ENCODE measurements around the gene ERBB3. TPM values are rescaled to one million over a fixed set of nuclear protein-coding genes. Genes with fewer than 3 reads are reported as not detected.

ERBB3 gene
- total RNA-seq (100 to 1,000 TPM in 1 of 6 donors, 10 to 100 TPM in 5; 29.5 to 106 (median 50.7) TPM), polyA plus RNA-seq (10 to 100 TPM; 35.1 to 50.1 TPM)

DNA sequence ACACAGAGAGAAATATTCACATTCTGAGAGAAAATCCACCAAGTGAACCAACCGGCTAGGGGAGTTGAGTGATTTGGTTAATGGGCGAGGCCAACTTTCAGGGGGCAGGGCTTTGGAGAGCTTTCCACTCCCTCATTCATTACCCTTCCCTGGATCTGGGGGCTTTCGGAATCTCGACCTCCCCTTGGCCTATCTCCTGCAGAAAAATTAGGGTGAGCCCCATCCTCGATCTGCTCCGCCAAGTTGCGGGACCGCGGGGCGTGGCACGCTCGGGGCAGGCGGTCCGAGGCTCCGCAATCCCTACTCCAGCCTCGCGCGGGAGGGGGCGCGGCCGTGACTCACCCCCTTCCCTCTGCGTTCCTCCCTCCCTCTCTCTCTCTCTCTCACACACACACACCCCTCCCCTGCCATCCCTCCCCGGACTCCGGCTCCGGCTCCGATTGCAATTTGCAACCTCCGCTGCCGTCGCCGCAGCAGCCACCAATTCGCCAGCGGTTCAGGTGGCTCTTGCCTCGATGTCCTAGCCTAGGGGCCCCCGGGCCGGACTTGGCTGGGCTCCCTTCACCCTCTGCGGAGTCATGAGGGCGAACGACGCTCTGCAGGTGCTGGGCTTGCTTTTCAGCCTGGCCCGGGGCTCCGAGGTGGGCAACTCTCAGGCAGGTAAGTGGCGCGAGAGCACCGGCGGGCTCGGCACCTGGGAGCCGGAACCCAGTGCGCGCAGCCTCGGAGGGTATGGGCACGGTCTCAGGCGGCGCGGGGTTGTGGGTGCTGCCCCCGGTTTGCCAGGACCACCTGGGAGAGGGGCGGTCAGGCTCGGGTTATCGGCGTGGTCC is at the start of gene ERBB3:
Gene ERBB3 (plus strand): TSS at position 443 of the 833 bp plus-strand sequence. CDS start 136 bp downstream, at position 579.
- H3K27ac ChIP-seq = peak within 1 kb of the TSS; percentile 94 to 97 (median 96)
- H3K4me3 ChIP-seq = peak within 1 kb of the TSS; percentile 43 to 91 (median 76)
- no peaks in the 10 kb centered on the region for H3K9me3 ChIP-seq
- intact Hi-C loops (cut with DNase I) = loop anchor here in 1 of 3 donors (5.0 kb wide), 1 partner anchor 37 kb away; the partner anchor contains the start of genes RPL41 and ZC3H10
- no peak for TF ChIP-seq CTCF (IDR thresholded peaks at IDR 0.05)
- no peaks in the 10 kb centered on the region for H3K27me3 ChIP-seq
- ATAC-seq (peak; percentile 78 to 90 (median 86)), DNase-seq (peak; percentile 88 to 92 (median 90)), FAIRE-seq (no peak)
- peaks cover 5 to 15% (median 14%) of the 10 kb centered on the region in 3 donors for H3K4me1 ChIP-seq
- WGBS, 2 donors = 1% methylated on average over 58 to 59 of the region's 59 CpGs
- peaks cover 0 to 3% (median 0%) of the 10 kb centered on the region in 3 donors for H3K36me3 ChIP-seq

DNA sequence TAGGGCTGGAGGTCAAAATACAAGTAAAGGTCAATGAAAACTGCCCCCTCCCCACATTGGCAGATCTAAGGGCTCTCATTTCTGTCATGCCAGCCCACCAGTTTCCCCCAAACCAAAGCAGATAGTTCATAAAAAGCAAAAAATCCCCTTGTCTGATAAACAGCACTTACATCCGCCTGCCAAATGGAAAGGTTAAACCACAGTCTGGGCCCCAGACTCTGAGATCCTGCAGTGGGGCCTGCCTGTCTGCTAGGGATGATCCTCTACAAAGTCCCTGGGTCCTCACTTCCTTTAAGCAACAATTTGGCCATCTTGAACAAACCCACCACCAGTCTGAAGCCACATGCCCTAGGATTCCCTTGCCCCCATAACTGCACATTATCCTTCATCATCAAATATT is 48.0 kb upstream of the ERBB3 start:
- ATAC-seq (no peak), DNase-seq (no peak), FAIRE-seq (no peak)
- no peak for TF ChIP-seq CTCF (IDR thresholded peaks at IDR 0.05)
- 87 to 94% methylated on average over 1 of the region's 1 CpG for WGBS, 2 donors
- peaks cover 0 to 7% (median 3%) of the 10 kb centered on the region in 3 donors for H3K36me3 ChIP-seq
- H3K27ac ChIP-seq = no peak overlapping the region
- intact Hi-C loops (cut with DNase I) = loop anchor here in 1 of 3 donors (10.0 kb wide), 1 partner anchor 297 kb away; no protein-coding TSS in a partner anchor
- no peaks in the 10 kb centered on the region for H3K27me3 ChIP-seq
- peaks cover 0 to 8% (median 5%) of the 10 kb centered on the region in 3 donors for H3K4me1 ChIP-seq
- no peaks in the 10 kb centered on the region for H3K9me3 ChIP-seq
- H3K4me3 ChIP-seq = no peak overlapping the region

- Histone ChIP-seq H3K27me3 (no peaks in the 10 kb centered on the region), H3K9me3 (no peaks in the 10 kb centered on the region), H3K4me1 (no peaks in the 10 kb centered on the region), H3K36me3 (peaks cover 0 to 7% (median 3%) of the 10 kb centered on the region in 3 donors), H3K27ac (no peak overlapping the region), H3K4me3 (no peak overlapping the region)
- ATAC-seq (no peak), FAIRE-seq (no peak), DNase-seq (no peak)
- 83 to 87% methylated on average over 21 of the region's 21 CpGs for WGBS, 2 donors
- intact Hi-C loops (cut with DNase I) = loop anchor here in 1 of 3 donors (5.0 to 10.0 kb wide), 2 partner anchors 37 to 300 kb away; partner anchors contain the start of gene SUOX
- TF ChIP-seq CTCF (IDR thresholded peaks at IDR 0.05) = no peak
Observed at GRCh38 chr12:56034586-56035332, 45.2 kb upstream of the ERBB3 start.

DNA sequence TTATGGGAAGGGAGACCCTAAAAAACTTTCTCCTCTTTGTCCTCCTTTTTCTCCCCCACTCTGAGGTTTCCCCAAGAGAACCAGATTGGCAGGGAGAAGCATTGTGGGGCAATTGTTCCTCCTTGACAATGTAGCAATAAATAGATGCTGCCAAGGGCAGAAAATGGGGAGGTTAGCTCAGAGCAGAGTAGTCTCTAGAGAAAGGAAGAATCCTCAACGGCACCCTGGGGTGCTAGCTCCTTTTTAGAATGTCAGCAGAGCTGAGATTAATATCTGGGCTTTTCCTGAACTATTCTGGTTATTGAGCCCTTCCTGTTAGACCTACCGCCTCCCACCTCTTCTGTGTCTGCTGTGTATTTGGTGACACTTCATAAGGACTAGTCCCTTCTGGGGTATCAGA is 42.8 kb upstream of the ERBB3 start:
- TF ChIP-seq CTCF (IDR thresholded peaks at IDR 0.05) = no peak
- H3K4me3 ChIP-seq = no peak overlapping the region
- intact Hi-C loops (cut with DNase I) = loop anchor here in 1 of 3 donors (5.0 to 10.0 kb wide), 2 partner anchors 40 to 302 kb away; partner anchors contain the start of gene SUOX
- peaks cover 2 to 5% (median 5%) of the 10 kb centered on the region in 3 donors for H3K4me1 ChIP-seq
- no peak for FAIRE-seq
- H3K9me3 ChIP-seq = no peaks in the 10 kb centered on the region
- no peak for DNase-seq
- no peaks in the 10 kb centered on the region for H3K27me3 ChIP-seq
- WGBS, 2 donors = 62 to 70% methylated on average over 2 of the region's 2 CpGs
- H3K36me3 ChIP-seq = peaks cover 0 to 7% (median 3%) of the 10 kb centered on the region in 3 donors
- ATAC-seq = no peak
- H3K27ac ChIP-seq = no peak overlapping the region
